Purkinje cell (primary cell): Measurements from ENCODE around the gene PEX12. TPM values are rescaled to one million over a fixed set of nuclear protein-coding genes. Genes with fewer than 3 reads are reported as not detected.

Experiments
- polyA plus RNA-seq: library from polyadenylated mRNA; unstranded; fragments of >200 nt; fragmentation: Nextera tagmentation; gene quantifications from 2 replicates; pipeline ENCODE4 v1.2.1, GENCODE V29; 2014

PEX12 gene
- 9.9 and 11.2 TPM in 2 replicates for polyA plus RNA-seq

DNA sequence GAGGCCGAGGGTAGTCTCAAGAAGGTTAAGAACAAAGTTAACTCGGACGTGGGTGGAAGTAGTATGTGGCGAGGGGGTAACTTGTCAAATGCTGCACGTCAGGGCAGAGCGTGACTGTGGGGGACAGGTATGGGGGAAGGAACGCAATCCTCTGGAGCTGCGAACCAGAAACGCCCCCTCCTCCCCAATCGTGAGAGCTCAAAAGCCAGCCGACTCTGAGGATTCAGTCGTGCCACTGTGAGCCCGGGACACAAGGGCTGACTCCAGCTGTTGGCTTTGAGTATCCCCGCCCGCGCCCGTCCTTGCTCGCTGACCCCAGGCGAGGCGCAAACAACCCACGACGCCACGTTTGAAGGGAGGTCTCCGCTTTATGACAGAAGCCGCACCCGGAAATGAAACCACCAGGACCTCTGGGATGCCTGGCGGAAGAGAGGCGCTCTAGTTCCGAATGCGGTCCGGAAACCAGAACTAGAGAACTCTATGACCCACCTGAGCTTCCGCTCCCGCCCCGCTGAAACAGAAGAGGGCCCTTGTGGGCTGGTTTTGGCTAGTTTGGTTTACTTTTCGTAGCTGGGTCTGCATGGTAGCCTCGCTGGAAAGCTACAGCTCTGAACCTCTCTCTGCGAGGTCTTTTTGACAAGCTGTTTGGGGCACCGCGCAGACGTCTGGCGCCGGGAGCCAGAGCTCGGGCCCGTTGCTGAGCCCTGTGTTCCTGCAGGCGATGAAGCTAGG is at the start of gene PEX12:
Gene PEX12, minus strand, starts transcription at position 375 of the 732 bp plus-strand sequence. CDS start 550 bp downstream, outside the sequence.

DNA sequence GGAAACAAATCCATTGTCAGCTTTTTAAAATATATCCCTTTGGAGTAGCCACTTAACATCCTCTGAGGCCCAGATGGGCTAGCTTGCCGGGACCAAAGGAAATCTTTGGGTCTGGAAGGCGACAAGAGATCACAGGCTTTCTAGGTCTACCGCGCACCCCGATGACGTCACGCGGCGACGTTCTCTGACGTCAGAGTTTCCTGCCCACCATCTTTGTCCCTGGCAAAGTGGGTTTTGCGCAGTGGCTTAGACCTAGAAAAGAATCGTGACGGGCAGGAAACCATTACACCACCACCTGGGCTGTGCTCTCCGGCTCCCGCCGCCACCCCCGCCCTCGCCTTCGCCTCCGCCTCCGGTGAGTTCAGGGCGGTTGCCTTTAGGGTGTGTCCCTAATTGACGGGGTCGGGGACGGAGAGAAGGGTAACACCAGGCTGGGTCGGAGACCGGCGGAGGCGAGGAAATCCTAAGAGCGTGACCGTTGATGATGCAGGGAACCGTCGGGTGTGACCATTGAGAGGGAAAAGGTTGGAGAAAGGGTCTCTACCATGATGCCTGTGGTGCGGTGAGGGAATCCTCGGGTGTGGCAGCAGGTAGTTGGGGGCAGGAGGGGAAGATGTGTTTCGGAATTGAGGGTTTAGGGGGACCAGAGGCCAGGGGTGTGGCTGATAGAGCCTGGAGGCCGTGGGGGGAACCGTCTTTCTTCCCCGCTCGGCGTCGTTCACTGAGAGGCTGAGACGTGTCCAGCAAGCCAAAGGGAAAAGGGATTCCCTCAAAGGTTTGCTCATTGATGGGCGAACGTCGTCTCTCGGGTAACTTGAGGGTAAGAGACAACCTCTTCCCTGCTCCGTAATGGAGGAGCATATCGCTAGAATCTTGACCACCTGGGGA is 8.9 kb upstream of the PEX12 start, which contains the start of gene AP2B1:
Gene AP2B1, plus strand, starts transcription at position 249 of the 888 bp plus-strand sequence. CDS start 6,709 bp downstream, outside the sequence.

DNA sequence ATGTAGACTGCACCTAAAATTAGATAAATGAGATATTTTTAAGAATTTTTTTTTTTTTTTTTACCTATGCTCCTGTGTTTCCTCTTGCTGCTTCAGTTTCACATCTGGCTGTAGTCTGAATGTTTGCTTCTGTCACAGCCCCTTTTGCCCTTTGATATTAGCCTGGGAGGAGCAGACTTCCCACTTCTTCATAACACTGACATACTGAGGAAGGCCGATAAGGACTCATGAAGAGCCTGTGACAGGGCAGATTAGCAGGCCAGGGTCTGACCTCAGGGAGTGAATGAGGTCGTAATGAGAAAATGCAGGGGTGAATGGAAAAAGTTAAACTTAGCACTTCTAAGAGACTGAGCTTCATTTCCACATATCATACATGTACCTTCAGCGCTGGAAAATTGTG is 17.7 kb downstream of the PEX12 start, which contains the start of gene SLFN14:
Gene SLFN14, minus strand, starts transcription at position 117 of the 400 bp plus-strand sequence. CDS start 2,757 bp downstream, outside the sequence.

DNA sequence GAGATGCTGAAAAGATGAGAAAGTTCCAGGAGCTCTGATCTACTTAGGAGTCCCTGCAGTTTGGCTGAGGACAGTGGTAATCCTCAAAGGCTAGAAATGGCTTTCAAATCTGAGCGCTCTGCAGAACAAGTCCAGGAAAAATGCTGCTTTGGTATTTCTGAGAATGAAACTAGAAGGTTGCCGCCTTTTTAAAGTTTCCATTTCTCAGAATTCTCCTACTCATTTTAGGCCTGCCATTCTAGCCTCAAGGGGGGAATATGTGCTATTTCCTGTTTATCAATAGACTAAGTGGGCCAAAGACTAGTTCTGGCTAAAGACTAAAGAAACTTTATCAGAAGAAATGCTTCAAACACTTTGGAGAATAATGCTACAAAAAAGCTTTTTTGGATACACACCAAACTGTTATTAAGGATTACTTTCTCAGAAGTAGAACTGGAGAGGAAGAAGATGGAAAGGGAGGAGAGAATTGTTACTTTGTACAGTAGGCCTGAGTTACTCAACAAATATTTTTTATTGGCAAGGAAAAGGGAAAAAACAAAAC is 40.7 kb downstream of the PEX12 start, which contains the start of gene SLFN12L:
Gene SLFN12L, minus strand, starts transcription at position 78 of the 541 bp plus-strand sequence. CDS start 15,314 bp downstream, outside the sequence.

Other genes with a start within 250 kb of the PEX12 start
- gene SLFN11, start 204.9 kb downstream of the PEX12 start, polyA plus RNA-seq = 0.27 and 0.59 TPM in 2 replicates
- gene SLFN12, start 146.1 kb downstream of the PEX12 start, polyA plus RNA-seq = 0.36 TPM in 1 of 2 replicates, not detected in the other
- not detected in 2 replicates for gene SLFN13, start 129.8 kb downstream of the PEX12 start, polyA plus RNA-seq
- not detected in 2 replicates for gene SLFN12L, start 40.9 kb downstream of the PEX12 start, polyA plus RNA-seq
- not detected in 2 replicates for gene SLFN14, start 17.8 kb downstream of the PEX12 start, polyA plus RNA-seq
- 269 and 348 TPM in 2 replicates for gene AP2B1, start 8.8 kb upstream of the PEX12 start, polyA plus RNA-seq
- 0.66 and 1.7 TPM in 2 replicates for gene RASL10B, start 153.1 kb upstream of the PEX12 start, polyA plus RNA-seq
- gene GAS2L2, start 174.7 kb upstream of the PEX12 start, polyA plus RNA-seq = not detected in 2 replicates
- not detected in 2 replicates for gene C17orf50, start 182.3 kb upstream of the PEX12 start, polyA plus RNA-seq
- gene MMP28, start 217.1 kb upstream of the PEX12 start, polyA plus RNA-seq = 0.66 and 2.0 TPM in 2 replicates
- gene TAF15, start 230.9 kb upstream of the PEX12 start, polyA plus RNA-seq = 11.4 and 35.2 TPM in 2 replicates